ENCODE measurements around the gene RALGPS2. TPM values are rescaled to one million over a fixed set of nuclear protein-coding genes. Genes with fewer than 3 reads are reported as not detected.

The RALGPS2 gene
- polyA plus RNA-seq, 3 donors: 2.0 to 4.2 (median 2.3) TPM

DNA sequence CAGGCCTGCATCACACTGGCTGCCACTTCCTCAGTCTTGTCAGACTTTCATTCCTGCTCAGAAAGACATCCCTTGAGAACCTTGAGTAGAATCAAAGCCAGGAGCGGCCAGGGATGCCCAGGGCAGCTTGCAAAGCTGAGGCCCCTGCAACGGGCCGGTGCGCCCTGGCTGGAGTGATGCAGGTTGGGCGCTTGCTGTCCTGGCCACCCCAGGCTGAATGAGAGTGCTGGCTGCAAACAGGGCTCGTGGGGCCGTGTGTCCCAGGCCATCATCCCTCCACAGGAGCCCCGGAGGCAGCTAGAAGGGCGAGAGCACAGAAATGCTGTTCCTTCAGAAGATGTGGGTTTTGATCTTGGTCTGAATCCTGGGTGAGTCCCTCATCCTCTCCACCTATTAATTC, 233.4 kb downstream of the RALGPS2 start:
- Mint-ChIP-seq H3K27ac (no peak overlapping the region), H3K4me1 (no peaks in the 10 kb centered on the region), H3K4me3 (no peak overlapping the region), H3K36me3 (no peaks in the 10 kb centered on the region), H3K27me3 (ENCODE audit: low read depth in 3 of 3) (peaks cover 0 to 4% (median 2%) of the 10 kb centered on the region in 3 donors), H3K9me3 (peaks cover 0 to 4% (median 0%) of the 10 kb centered on the region in 7 donors)
- no peak overlapping the region for H3K4me3 ChIP-seq (replicated peaks in 1 of 3; ENCODE audit: low read depth in 2 of 3, low read length in 3 of 3)
- H3K4me2 ChIP-seq (replicated peaks; ENCODE audit: extremely low read depth, low read length, poor library complexity, severe bottlenecking): no peak overlapping the region
- no peaks in the 10 kb centered on the region for H3K27me3 ChIP-seq (ENCODE audit: control insufficient read depth in 2 of 2, insufficient read depth in 2 of 2, low read length in 2 of 2)
- no peak overlapping the region for H3K9ac ChIP-seq (ENCODE audit: insufficient read depth, low read length, poor library complexity, severe bottlenecking)
- TF ChIP-seq, protein P1, sequence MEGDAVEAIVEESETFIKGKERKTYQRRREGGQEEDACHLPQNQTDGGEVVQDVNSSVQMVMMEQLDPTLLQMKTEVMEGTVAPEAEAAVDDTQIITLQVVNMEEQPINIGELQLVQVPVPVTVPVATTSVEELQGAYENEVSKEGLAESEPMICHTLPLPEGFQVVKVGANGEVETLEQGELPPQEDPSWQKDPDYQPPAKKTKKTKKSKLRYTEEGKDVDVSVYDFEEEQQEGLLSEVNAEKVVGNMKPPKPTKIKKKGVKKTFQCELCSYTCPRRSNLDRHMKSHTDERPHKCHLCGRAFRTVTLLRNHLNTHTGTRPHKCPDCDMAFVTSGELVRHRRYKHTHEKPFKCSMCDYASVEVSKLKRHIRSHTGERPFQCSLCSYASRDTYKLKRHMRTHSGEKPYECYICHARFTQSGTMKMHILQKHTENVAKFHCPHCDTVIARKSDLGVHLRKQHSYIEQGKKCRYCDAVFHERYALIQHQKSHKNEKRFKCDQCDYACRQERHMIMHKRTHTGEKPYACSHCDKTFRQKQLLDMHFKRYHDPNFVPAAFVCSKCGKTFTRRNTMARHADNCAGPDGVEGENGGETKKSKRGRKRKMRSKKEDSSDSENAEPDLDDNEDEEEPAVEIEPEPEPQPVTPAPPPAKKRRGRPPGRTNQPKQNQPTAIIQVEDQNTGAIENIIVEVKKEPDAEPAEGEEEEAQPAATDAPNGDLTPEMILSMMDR (IDR thresholded peaks at IDR 0.05): no peak
- no peaks in the 10 kb centered on the region for H3K79me2 ChIP-seq (ENCODE audit: insufficient read depth, low read length)
- no peak overlapping the region for H3K27ac ChIP-seq (ENCODE audit: low read depth in 1 of 2, low read length in 2 of 2)
- 89% methylated on average over 5 of the region's 9 CpGs for WGBS (ENCODE audit: insufficient coverage)
- intact Hi-C loops (cut with micrococcal nuclease): no loop called here
- no peaks in the 10 kb centered on the region for H4K20me1 ChIP-seq (ENCODE audit: insufficient read depth, low read length)
- no peaks in the 10 kb centered on the region for H3K4me1 ChIP-seq (ENCODE audit: control insufficient read depth in 1 of 2, insufficient read depth in 2 of 2, low read length in 2 of 2)
- no peaks in the 10 kb centered on the region for H3K36me3 ChIP-seq (replicated peaks in 1 of 2; ENCODE audit: control insufficient read depth in 1 of 2, insufficient read depth in 2 of 2, low read length in 2 of 2)
- H2AFZ ChIP-seq (ENCODE audit: insufficient read depth, low read depth, low read length, poor library complexity, severe bottlenecking): no peak overlapping the region
- no peaks in the 10 kb centered on the region for H3K9me3 ChIP-seq (replicated peaks in 1 of 2; ENCODE audit: control insufficient read depth in 1 of 2, insufficient read depth in 1 of 2, low read length in 2 of 2)
- DNase-seq: no peak

DNA sequence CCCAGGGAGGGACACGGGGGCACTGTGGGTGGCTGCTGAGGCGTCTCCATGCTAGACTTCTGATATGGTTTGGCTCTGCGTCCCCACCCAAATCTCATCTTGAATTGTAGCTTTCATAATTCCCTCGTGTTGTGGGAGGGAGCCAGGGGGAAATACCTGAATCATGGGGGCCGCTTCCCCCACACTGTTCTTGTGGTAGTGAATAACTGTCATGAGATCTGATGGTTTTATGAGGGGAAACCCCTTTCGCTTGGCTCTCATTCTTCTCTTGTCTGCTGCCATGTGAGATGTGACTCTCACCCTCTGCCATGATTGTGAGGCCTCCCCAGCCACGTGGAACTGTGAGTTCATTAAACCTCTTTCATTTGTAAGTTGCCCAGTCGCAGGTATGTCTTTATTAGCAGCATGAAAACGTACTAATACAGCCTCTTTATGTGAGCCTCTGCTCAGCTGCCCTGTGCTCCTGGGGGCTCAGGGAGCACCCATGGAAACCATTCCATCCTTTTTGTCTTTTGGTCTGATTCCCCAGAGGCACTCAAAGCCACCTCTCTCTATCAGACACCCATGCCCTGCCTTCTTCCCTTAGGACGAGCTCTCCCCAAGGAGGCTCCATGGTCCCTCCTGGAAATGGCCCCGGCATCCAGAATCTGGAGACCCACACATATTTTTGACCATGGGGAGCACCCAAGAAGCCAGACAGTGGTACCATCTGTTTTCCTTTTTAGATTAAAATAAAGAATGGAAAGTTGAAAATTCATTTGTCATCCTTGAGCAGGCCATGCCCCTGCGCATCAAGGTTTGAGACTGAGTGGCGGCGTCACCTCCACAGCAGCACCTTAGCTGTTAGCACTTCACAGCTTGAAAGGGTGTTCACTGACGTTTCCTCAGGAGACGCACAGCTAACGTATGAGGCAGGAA, 234.8 kb downstream of the RALGPS2 start:
- Mint-ChIP-seq H3K36me3 (no peaks in the 10 kb centered on the region), H3K27me3 (ENCODE audit: low read depth in 3 of 3) (peaks cover 0 to 4% (median 2%) of the 10 kb centered on the region in 3 donors), H3K9me3 (peaks cover 0 to 7% (median 3%) of the 10 kb centered on the region in 7 donors), H3K27ac (peak overlapping the region in 2 of 7 donors; percentile 31 to 51), H3K4me3 (no peak overlapping the region), H3K4me1 (no peaks in the 10 kb centered on the region)
- H3K4me1 ChIP-seq (ENCODE audit: control insufficient read depth in 1 of 2, insufficient read depth in 2 of 2, low read length in 2 of 2): no peaks in the 10 kb centered on the region
- H3K9me3 ChIP-seq (replicated peaks in 1 of 2; ENCODE audit: control insufficient read depth in 1 of 2, insufficient read depth in 1 of 2, low read length in 2 of 2): peaks cover 0 to 5% of the 10 kb centered on the region in 2 donors
- H3K36me3 ChIP-seq (replicated peaks in 1 of 2; ENCODE audit: control insufficient read depth in 1 of 2, insufficient read depth in 2 of 2, low read length in 2 of 2): no peaks in the 10 kb centered on the region
- DNase-seq: no peak
- no peak overlapping the region for H3K4me3 ChIP-seq (replicated peaks in 1 of 3; ENCODE audit: low read depth in 2 of 3, low read length in 3 of 3)
- WGBS (ENCODE audit: insufficient coverage): 91% methylated on average over 11 of the region's 17 CpGs
- intact Hi-C loops (cut with micrococcal nuclease): no loop called here
- H3K27me3 ChIP-seq (ENCODE audit: control insufficient read depth in 2 of 2, insufficient read depth in 2 of 2, low read length in 2 of 2): no peaks in the 10 kb centered on the region
- H3K4me2 ChIP-seq (replicated peaks; ENCODE audit: extremely low read depth, low read length, poor library complexity, severe bottlenecking): no peak overlapping the region
- no peak overlapping the region for H3K27ac ChIP-seq (ENCODE audit: low read depth in 1 of 2, low read length in 2 of 2)
- TF ChIP-seq, protein P1 (IDR thresholded peaks at IDR 0.05): no peak
- no peak overlapping the region for H2AFZ ChIP-seq (ENCODE audit: insufficient read depth, low read depth, low read length, poor library complexity, severe bottlenecking)
- H3K9ac ChIP-seq (ENCODE audit: insufficient read depth, low read length, poor library complexity, severe bottlenecking): no peak overlapping the region
- no peaks in the 10 kb centered on the region for H4K20me1 ChIP-seq (ENCODE audit: insufficient read depth, low read length)
- no peaks in the 10 kb centered on the region for H3K79me2 ChIP-seq (ENCODE audit: insufficient read depth, low read length)
